Sigmoid colon (tissue), 7 donors: Measurements from ENCODE around the gene KCNJ14. TPM values are rescaled to one million over a fixed set of nuclear protein-coding genes. Genes with fewer than 3 reads are reported as not detected.

Experiments used
- DNase-seq: peaks from one replicate; pipeline ENCODE4 v3.0.0-alpha.2; 2019
- H3K27ac ChIP-seq, 4 donors: fragments of 200-600 bp; sonication (generic); one replicate each; pipeline ENCODE4 v1.5.1; 2016 to 2019; ENCODE audit warnings: mild to moderate bottlenecking in 1 of 4
- H3K27me3 ChIP-seq, 3 donors: fragments of 200-600 bp; sonication (generic); one replicate each; pipeline ENCODE4 v1.5.1; 2019; ENCODE audit warnings: mild to moderate bottlenecking in 1 of 3
- H3K36me3 ChIP-seq, 4 donors: fragments of 200-600 bp; sonication (generic); one replicate each; pipeline ENCODE4 v1.5.1; 2016 to 2019
- H3K4me1 ChIP-seq, 4 donors: fragments of 200-600 bp; sonication (generic); one replicate each; pipeline ENCODE4 v1.5.1; 2017 to 2019
- H3K4me3 ChIP-seq, 4 donors: fragments of 200-600 bp; sonication (generic); one replicate each; pipeline ENCODE4 v1.5.1; 2017 to 2019; ENCODE audit warnings: mild to moderate bottlenecking in 2 of 4, moderate library complexity in 1 of 4
- H3K9me3 ChIP-seq, 4 donors: fragments of 200-600 bp in 3 of 4; sonication (generic) in 3 of 4; one replicate each; pipeline versions ENCODE4 v1.5.1 to v1.6.1; 2013 to 2019
- CTCF ChIP-seq, 4 experiments: fragments of 450-650 bp in 3 of 4; fragments of 200-600 bp in 1 of 4; IDR thresholded peaks; one replicate each; pipeline ENCODE4 v1.5.1; 2016 to 2019; ENCODE audit warnings: antibody characterized with exemption in 4 of 4, mild to moderate bottlenecking in 3 of 4, moderate library complexity in 2 of 4
- EP300 ChIP-seq, 4 donors: sonication (generic); formaldehyde crosslinking; IDR thresholded peaks; one replicate each; pipeline ENCODE4 v1.6.1; 2017; ENCODE audit warnings: antibody characterized with exemption in 4 of 4
- POLR2A ChIP-seq, 2 donors: fragments of 450-650 bp; IDR thresholded peaks; one replicate each; pipeline ENCODE4 v1.6.1; 2016; ENCODE audit warnings: antibody characterized with exemption in 2 of 2, mild to moderate bottlenecking in 2 of 2, moderate library complexity in 2 of 2
- POLR2AphosphoS5 ChIP-seq, 4 donors: sonication (generic); formaldehyde crosslinking; IDR thresholded peaks; one replicate each; pipeline ENCODE4 v1.6.1; 2017; ENCODE audit warnings: antibody characterized with exemption in 4 of 4
- WGBS, 2 donors: extraction: QIAGEN DNeasy Blood & Tissue Kit; methylation state at CpG; one replicate each; pipeline ENCODE4 v1.1.7; 2013; 5-methylcytosine and 5-hydroxymethylcytosine counted together
- intact Hi-C: fragments of 100-400 bp; cut with DNase I; formaldehyde crosslinking; loops from one replicate; pipeline ENCODE4 v1.15.1; 2023
- polyA plus RNA-seq, 3 donors: library from polyadenylated mRNA; stranded (reverse); fragments of 200-250 nt; gene quantifications; one replicate each; pipeline ENCODE4 v1.2.3, GENCODE V29; 2013
- total RNA-seq, 4 donors: library from RNA; depleted of rRNA; stranded (reverse); fragments of >200 nt; gene quantifications; one replicate each; pipeline ENCODE4 v1.1.0, GENCODE V29; 2016
- donor health status: healthy with polysubstance abuse.
- donor health status: Bipolar disorder and iron deficiency.
- donor health status: healthy.

Gene KCNJ14
- 1 to 10 TPM in 1 of 4 donors, under 1 TPM in 3; 0.16 to 1.4 (median 0.49) TPM for total RNA-seq
- polyA plus RNA-seq: under 1 TPM in 2 of 3 donors, not detected in 1; under 0.01 to 0.61 TPM

DNA sequence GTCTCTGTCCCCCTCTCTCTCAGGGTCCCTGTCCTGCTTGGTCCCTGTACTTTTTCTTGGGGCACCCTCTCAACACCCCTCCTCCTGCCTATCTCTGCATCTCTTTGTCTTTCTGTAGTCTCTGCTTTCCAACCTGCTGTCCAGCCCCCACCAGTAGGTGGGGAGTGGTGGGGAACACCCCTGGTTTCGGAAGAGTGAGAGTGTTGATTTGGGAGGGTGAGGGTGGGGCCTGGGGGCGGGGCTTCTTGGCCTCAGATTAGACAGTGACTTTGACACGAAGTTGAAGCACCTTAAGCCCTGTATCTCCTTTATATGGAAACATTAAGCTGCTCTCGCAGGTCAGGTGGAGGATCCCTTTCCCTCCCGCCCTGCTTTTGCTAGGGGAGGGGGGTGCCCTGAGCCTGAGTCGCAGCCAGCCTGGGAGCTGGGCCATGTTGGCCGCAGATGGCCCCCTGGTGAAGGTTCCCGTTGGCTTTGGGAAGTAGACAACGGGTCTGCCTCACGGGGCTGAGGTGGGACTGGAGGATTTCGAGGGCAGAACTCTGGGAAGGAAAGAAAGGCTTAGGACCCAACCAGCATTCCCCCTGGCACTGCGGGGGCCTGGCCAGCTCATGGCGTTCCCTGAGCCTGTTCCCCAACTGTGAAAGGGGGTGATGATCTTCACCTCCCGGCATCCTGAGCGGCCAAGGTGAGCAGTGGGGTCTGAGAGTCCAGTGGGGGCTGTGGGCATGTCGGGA lies at the start of gene KCNJ14:
Gene KCNJ14 (plus strand): TSS at position 404 of the 737 bp plus-strand sequence. CDS start 6,151 bp downstream, outside the sequence.
- H3K9me3 ChIP-seq: no peaks in the 10 kb centered on the region
- H3K36me3 ChIP-seq: peaks cover 28 to 68% (median 30%) of the 10 kb centered on the region in 4 donors
- intact Hi-C loops: no loop called here
- no peak for DNase-seq
- 85 to 89% methylated on average over 16 of the region's 16 CpGs for WGBS, 2 donors
- H3K4me3 ChIP-seq: no peak within 1 kb of the TSS
- H3K4me1 ChIP-seq: no peaks in the 10 kb centered on the region
- no peaks in the 10 kb centered on the region for H3K27me3 ChIP-seq
- no peak within 1 kb of the TSS for H3K27ac ChIP-seq
- TF ChIP-seq POLR2AphosphoS5 (IDR thresholded peaks at IDR 0.05) (no peak), POLR2A (IDR thresholded peaks at IDR 0.05) (no peak), CTCF (IDR thresholded peaks at IDR 0.05) (no peak), EP300 (IDR thresholded peaks at IDR 0.05) (no peak)

DNA sequence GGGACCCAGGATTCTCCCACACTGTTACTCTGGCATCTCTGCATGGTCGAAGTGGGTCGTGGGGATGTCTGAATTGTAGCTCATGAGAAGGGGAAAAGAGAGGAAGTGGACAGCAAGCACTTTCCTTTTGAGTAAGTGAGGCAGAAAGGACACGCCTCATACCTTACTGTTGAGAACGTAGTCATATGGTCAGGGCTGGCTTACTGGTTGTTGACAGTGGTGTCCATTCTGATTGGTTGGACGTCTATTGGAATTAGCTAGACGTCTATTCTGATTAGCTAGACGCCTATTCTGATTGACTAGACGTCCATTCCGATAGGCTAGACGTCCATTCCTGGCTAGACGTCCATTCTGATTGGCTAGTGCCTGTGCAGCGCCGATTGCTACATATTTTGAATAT lies 49.5 kb upstream of the KCNJ14 start:
- H3K27ac ChIP-seq: no peak overlapping the region
- TF ChIP-seq EP300 (IDR thresholded peaks at IDR 0.05) (no peak), POLR2A (IDR thresholded peaks at IDR 0.05) (no peak), CTCF (IDR thresholded peaks at IDR 0.05) (no peak), POLR2AphosphoS5 (IDR thresholded peaks at IDR 0.05) (no peak)
- H3K4me3 ChIP-seq: no peak overlapping the region
- no peaks in the 10 kb centered on the region for H3K4me1 ChIP-seq
- no peaks in the 10 kb centered on the region for H3K9me3 ChIP-seq
- H3K27me3 ChIP-seq: peaks cover 0 to 18% (median 11%) of the 10 kb centered on the region in 3 donors
- DNase-seq: no peak
- intact Hi-C loops: no loop called here
- 76 to 78% methylated on average over 13 of the region's 13 CpGs for WGBS, 2 donors
- H3K36me3 ChIP-seq: no peaks in the 10 kb centered on the region

- DNase-seq: no peak
- Histone ChIP-seq H3K4me3 (no peak overlapping the region), H3K4me1 (peaks cover 0 to 13% (median 8%) of the 10 kb centered on the region in 4 donors), H3K36me3 (no peaks in the 10 kb centered on the region), H3K9me3 (no peaks in the 10 kb centered on the region), H3K27ac (no peak overlapping the region), H3K27me3 (peaks cover 20 to 41% (median 40%) of the 10 kb centered on the region in 3 donors)
- TF ChIP-seq EP300 (IDR thresholded peaks at IDR 0.05): no peak
- TF ChIP-seq POLR2AphosphoS5 (IDR thresholded peaks at IDR 0.05): no peak
- intact Hi-C loops: no loop called here
- WGBS, 2 donors: 40 to 49% methylated on average over 24 of the region's 24 CpGs
These were observed 41.3 kb upstream of the KCNJ14 start for GRCh38 chr19:48413879-48414587.

GRCh38 chr19:48415395-48415794 lies 40.0 kb upstream of the KCNJ14 start:
- WGBS, 2 donors: 6 to 13% methylated on average over 14 of the region's 14 CpGs
- H3K27ac ChIP-seq: no peak overlapping the region
- peaks cover 0 to 13% (median 8%) of the 10 kb centered on the region in 4 donors for H3K4me1 ChIP-seq
- peak overlapping the region in 3 of 4 donors; percentile 12 to 28 (median 21) for H3K4me3 ChIP-seq
- TF ChIP-seq EP300 (IDR thresholded peaks at IDR 0.05): no peak
- TF ChIP-seq POLR2A (IDR thresholded peaks at IDR 0.05): no peak
- no peak for TF ChIP-seq CTCF (IDR thresholded peaks at IDR 0.05)
- no peak for TF ChIP-seq POLR2AphosphoS5 (IDR thresholded peaks at IDR 0.05)
- no peaks in the 10 kb centered on the region for H3K36me3 ChIP-seq
- no peaks in the 10 kb centered on the region for H3K9me3 ChIP-seq
- intact Hi-C loops: no loop called here
- H3K27me3 ChIP-seq: peaks cover 20 to 41% (median 40%) of the 10 kb centered on the region in 3 donors
- peak; percentile 84 for DNase-seq

DNA sequence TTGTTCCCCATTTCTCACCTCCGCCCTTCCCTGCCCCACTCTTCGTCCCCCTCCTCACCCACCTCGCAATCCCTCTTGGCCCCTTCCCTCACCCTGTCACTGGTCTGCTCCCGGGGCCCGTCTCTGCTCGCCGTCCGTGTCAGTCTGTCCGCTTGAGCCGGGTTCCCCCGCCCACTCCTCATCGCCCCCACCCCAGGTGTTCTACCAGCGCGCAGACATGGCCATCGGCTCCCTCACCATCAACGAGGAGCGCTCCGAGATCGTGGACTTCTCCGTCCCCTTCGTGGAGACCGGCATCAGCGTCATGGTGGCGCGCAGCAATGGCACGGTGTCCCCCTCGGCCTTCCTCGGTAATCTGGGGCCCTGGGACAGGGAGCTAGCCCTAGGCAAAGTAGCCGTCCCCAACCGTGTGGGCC lies 39.6 kb upstream of the KCNJ14 start:
- 32 to 40% methylated on average over 30 of the region's 30 CpGs for WGBS, 2 donors
- H3K4me3 ChIP-seq: peak overlapping the region in 1 of 4 donors; percentile 28

More for the DNA sequence above, 39.6 kb upstream of the KCNJ14 start:
- Histone ChIP-seq H3K27me3 (peaks cover 20 to 41% (median 40%) of the 10 kb centered on the region in 3 donors), H3K36me3 (no peaks in the 10 kb centered on the region), H3K9me3 (no peaks in the 10 kb centered on the region), H3K4me1 (peaks cover 0 to 13% (median 8%) of the 10 kb centered on the region in 4 donors), H3K27ac (no peak overlapping the region)
- intact Hi-C loops: no loop called here
- no peak for TF ChIP-seq EP300 (IDR thresholded peaks at IDR 0.05)
- TF ChIP-seq CTCF (IDR thresholded peaks at IDR 0.05): no peak
- TF ChIP-seq POLR2A (IDR thresholded peaks at IDR 0.05): no peak
- TF ChIP-seq POLR2AphosphoS5 (IDR thresholded peaks at IDR 0.05): no peak
- DNase-seq: no peak
